Esophagus muscularis mucosa (tissue), 4 donors: ENCODE measurements around the gene SLC35G3.

Experiments used
- CTCF ChIP-seq, 3 experiments: fragments of 200-600 bp in 2 of 3; fragments of 450-650 bp in 1 of 3; sonication (generic) in 2 of 3; IDR thresholded peaks; one replicate each; pipeline ENCODE4 v1.5.1; 2017 to 2019; ENCODE audit warnings: antibody characterized with exemption in 3 of 3, mild to moderate bottlenecking in 2 of 3, moderate library complexity in 1 of 3
- EP300 ChIP-seq: sonication (generic); formaldehyde crosslinking; IDR thresholded peaks from one replicate; pipeline ENCODE4 v1.6.1; 2017; ENCODE audit warnings: antibody characterized with exemption
- POLR2A ChIP-seq: fragments of 450-650 bp; IDR thresholded peaks from one replicate; pipeline ENCODE4 v1.6.1; 2017; ENCODE audit warnings: antibody characterized with exemption, moderate library complexity, mild to moderate bottlenecking, low read depth
- POLR2AphosphoS5 ChIP-seq, 2 donors: sonication (generic); formaldehyde crosslinking; IDR thresholded peaks; one replicate each; pipeline ENCODE4 v1.6.1; 2017; ENCODE audit warnings: antibody characterized with exemption in 2 of 2

GRCh38 chr17:35236821-35237220, 42.6 kb upstream of the SLC35G3 start:
- TF ChIP-seq CTCF (IDR thresholded peaks at IDR 0.05) (no peak), POLR2A (no peak), EP300 (no peak), POLR2AphosphoS5 (IDR thresholded peaks at IDR 0.05) (no peak)
